ENCODE results near the gene ATIC.

ATIC gene

GRCh38 chr2:215372968-215373649 lies 61.2 kb downstream of the ATIC start:
- Mint-ChIP-seq H3K27me3 (no peaks in the 10 kb centered on the region), H3K9me3 (ENCODE audit: low read depth) (no peaks in the 10 kb centered on the region), H3K4me3 (no peak overlapping the region), H3K36me3 (peaks cover 20% of the 10 kb centered on the region), H3K4me1 (ENCODE audit: low read depth) (no peaks in the 10 kb centered on the region), H3K27ac (no peak overlapping the region)

GRCh38 chr2:215374002-215374401 lies 62.1 kb downstream of the ATIC start:
- H3K4me1 Mint-ChIP-seq (ENCODE audit: low read depth), result no peaks in the 10 kb centered on the region
- H3K36me3 Mint-ChIP-seq, result peaks cover 20% of the 10 kb centered on the region
- H3K27ac Mint-ChIP-seq, result no peak overlapping the region
- H3K4me3 Mint-ChIP-seq, result no peak overlapping the region
- no peaks in the 10 kb centered on the region for H3K27me3 Mint-ChIP-seq
- no peaks in the 10 kb centered on the region for H3K9me3 Mint-ChIP-seq (ENCODE audit: low read depth)

GRCh38 chr2:215374642-215375466 lies 63.0 kb downstream of the ATIC start:
- Mint-ChIP-seq H3K4me1 (ENCODE audit: low read depth) (no peaks in the 10 kb centered on the region), H3K9me3 (ENCODE audit: low read depth) (no peaks in the 10 kb centered on the region), H3K36me3 (peaks cover 17% of the 10 kb centered on the region), H3K4me3 (no peak overlapping the region), H3K27me3 (no peaks in the 10 kb centered on the region), H3K27ac (no peak overlapping the region)

GRCh38 chr2:215375467-215375830 lies 63.6 kb downstream of the ATIC start:
- Mint-ChIP-seq H3K36me3 (peaks cover 15% of the 10 kb centered on the region), H3K27ac (no peak overlapping the region), H3K4me3 (no peak overlapping the region), H3K9me3 (ENCODE audit: low read depth) (no peaks in the 10 kb centered on the region), H3K4me1 (ENCODE audit: low read depth) (no peaks in the 10 kb centered on the region), H3K27me3 (no peaks in the 10 kb centered on the region)

- Mint-ChIP-seq H3K9me3 (ENCODE audit: low read depth) (no peaks in the 10 kb centered on the region), H3K27ac (no peak overlapping the region), H3K36me3 (peaks cover 15% of the 10 kb centered on the region), H3K4me3 (no peak overlapping the region), H3K4me1 (ENCODE audit: low read depth) (no peaks in the 10 kb centered on the region), H3K27me3 (no peaks in the 10 kb centered on the region)
Measured at GRCh38 chr2:215376103-215376780, 64.4 kb downstream of the ATIC start.

GRCh38 chr2:215377283-215377682 lies 65.4 kb downstream of the ATIC start:
- Mint-ChIP-seq H3K27me3 (no peaks in the 10 kb centered on the region), H3K9me3 (ENCODE audit: low read depth) (no peaks in the 10 kb centered on the region), H3K4me3 (no peak overlapping the region), H3K27ac (no peak overlapping the region), H3K36me3 (peaks cover 15% of the 10 kb centered on the region), H3K4me1 (ENCODE audit: low read depth) (no peaks in the 10 kb centered on the region)

- H3K27ac Mint-ChIP-seq, result no peak overlapping the region
- no peaks in the 10 kb centered on the region for H3K4me1 Mint-ChIP-seq (ENCODE audit: low read depth)
- no peaks in the 10 kb centered on the region for H3K27me3 Mint-ChIP-seq
- peaks cover 15% of the 10 kb centered on the region for H3K36me3 Mint-ChIP-seq
- H3K4me3 Mint-ChIP-seq, result no peak overlapping the region
- H3K9me3 Mint-ChIP-seq (ENCODE audit: low read depth), result no peaks in the 10 kb centered on the region
Measured at GRCh38 chr2:215378045-215378444, 66.2 kb downstream of the ATIC start.

- Mint-ChIP-seq H3K27me3 (no peaks in the 10 kb centered on the region), H3K4me1 (ENCODE audit: low read depth) (no peaks in the 10 kb centered on the region), H3K27ac (no peak overlapping the region), H3K9me3 (ENCODE audit: low read depth) (no peaks in the 10 kb centered on the region), H3K36me3 (peaks cover 13% of the 10 kb centered on the region), H3K4me3 (no peak overlapping the region)
Measured at GRCh38 chr2:215379039-215379438, 67.2 kb downstream of the ATIC start.

GRCh38 chr2:215379948-215380347 lies 68.1 kb downstream of the ATIC start:
- no peak overlapping the region for H3K27ac Mint-ChIP-seq
- no peaks in the 10 kb centered on the region for H3K4me1 Mint-ChIP-seq (ENCODE audit: low read depth)
- peaks cover 5% of the 10 kb centered on the region for H3K36me3 Mint-ChIP-seq
- no peaks in the 10 kb centered on the region for H3K9me3 Mint-ChIP-seq (ENCODE audit: low read depth)
- H3K27me3 Mint-ChIP-seq, result no peaks in the 10 kb centered on the region
- no peak overlapping the region for H3K4me3 Mint-ChIP-seq

- no peak overlapping the region for H3K4me3 Mint-ChIP-seq
- H3K27ac Mint-ChIP-seq, result no peak overlapping the region
- H3K36me3 Mint-ChIP-seq, result peaks cover 5% of the 10 kb centered on the region
- H3K4me1 Mint-ChIP-seq (ENCODE audit: low read depth), result no peaks in the 10 kb centered on the region
- no peaks in the 10 kb centered on the region for H3K9me3 Mint-ChIP-seq (ENCODE audit: low read depth)
- no peaks in the 10 kb centered on the region for H3K27me3 Mint-ChIP-seq
Measured at GRCh38 chr2:215380699-215381098, 68.8 kb downstream of the ATIC start.

GRCh38 chr2:215382011-215382410 lies 70.2 kb downstream of the ATIC start:
- no peaks in the 10 kb centered on the region for H3K9me3 Mint-ChIP-seq (ENCODE audit: low read depth)
- peaks cover 2% of the 10 kb centered on the region for H3K36me3 Mint-ChIP-seq
- no peaks in the 10 kb centered on the region for H3K27me3 Mint-ChIP-seq
- H3K27ac Mint-ChIP-seq, result no peak overlapping the region
- no peak overlapping the region for H3K4me3 Mint-ChIP-seq
- H3K4me1 Mint-ChIP-seq (ENCODE audit: low read depth), result no peaks in the 10 kb centered on the region

GRCh38 chr2:215382480-215382879 lies 70.6 kb downstream of the ATIC start:
- H3K36me3 Mint-ChIP-seq, result peaks cover 2% of the 10 kb centered on the region
- H3K4me1 Mint-ChIP-seq (ENCODE audit: low read depth), result no peaks in the 10 kb centered on the region
- no peak overlapping the region for H3K27ac Mint-ChIP-seq
- H3K4me3 Mint-ChIP-seq, result no peak overlapping the region
- no peaks in the 10 kb centered on the region for H3K27me3 Mint-ChIP-seq
- H3K9me3 Mint-ChIP-seq (ENCODE audit: low read depth), result no peaks in the 10 kb centered on the region

- Mint-ChIP-seq H3K27me3 (no peaks in the 10 kb centered on the region), H3K4me3 (no peak overlapping the region), H3K4me1 (ENCODE audit: low read depth) (no peaks in the 10 kb centered on the region), H3K27ac (no peak overlapping the region), H3K36me3 (no peaks in the 10 kb centered on the region), H3K9me3 (ENCODE audit: low read depth) (no peaks in the 10 kb centered on the region)
Measured at GRCh38 chr2:215383652-215384279, 71.9 kb downstream of the ATIC start.

GRCh38 chr2:215384710-215385109 lies 72.9 kb downstream of the ATIC start:
- H3K4me1 Mint-ChIP-seq (ENCODE audit: low read depth), result no peaks in the 10 kb centered on the region
- H3K9me3 Mint-ChIP-seq (ENCODE audit: low read depth), result no peaks in the 10 kb centered on the region
- no peak overlapping the region for H3K4me3 Mint-ChIP-seq
- H3K27ac Mint-ChIP-seq, result no peak overlapping the region
- no peaks in the 10 kb centered on the region for H3K36me3 Mint-ChIP-seq
- no peaks in the 10 kb centered on the region for H3K27me3 Mint-ChIP-seq

- Mint-ChIP-seq H3K36me3 (no peaks in the 10 kb centered on the region), H3K27me3 (no peaks in the 10 kb centered on the region), H3K4me3 (no peak overlapping the region), H3K27ac (no peak overlapping the region), H3K9me3 (ENCODE audit: low read depth) (no peaks in the 10 kb centered on the region), H3K4me1 (ENCODE audit: low read depth) (no peaks in the 10 kb centered on the region)
Measured at GRCh38 chr2:215386566-215386965, 74.7 kb downstream of the ATIC start.
